Keratinocyte (primary cell): ENCODE results near the gene SIDT1. TPM values are rescaled to one million over a fixed set of nuclear protein-coding genes. Genes with fewer than 3 reads are reported as not detected.

ENCODE experiments used
- DNase-seq: peaks from one replicate; pipeline ENCODE4 v3.0.0-alpha.2; 2011; ENCODE audit warnings: low read depth, missing footprints, low spot score
- FAIRE-seq: peaks from 2 replicates; lab custom pipeline; 2011; peaks lifted over from hg19 to GRCh38; lab: Jason Lieb, UNC
- H2AFZ ChIP-seq: 2 replicates; pipeline ENCODE4 v1.6.0; 2012; ENCODE audit warnings: low read length, control low read depth, inconsistent platforms; ENCODE audit not compliant: control insufficient read depth
- H3K27ac ChIP-seq: 2 replicates; pipeline ENCODE4 v1.5.1; 2011; ENCODE audit warnings: low read length; ENCODE audit not compliant: control insufficient read depth, insufficient read depth
- H3K27me3 ChIP-seq: 3 replicates; pipeline ENCODE4 v1.6.0; 2011; ENCODE audit warnings: low read length; ENCODE audit not compliant: control insufficient read depth, insufficient read depth; ENCODE audit errors: extremely low read depth
- H3K36me3 ChIP-seq, 2 experiments: 2 replicates in 1 of 2; 3 replicates in 1 of 2; pipeline ENCODE4 v1.5.1; 2011; ENCODE audit warnings: low read length in 2 of 2, mild to moderate bottlenecking in 1 of 2; ENCODE audit not compliant: control insufficient read depth in 2 of 2, insufficient read depth in 2 of 2; ENCODE audit errors: extremely low read depth in 1 of 2
- H3K4me1 ChIP-seq: 3 replicates; pipeline ENCODE4 v1.5.1; 2011; ENCODE audit warnings: low read length; ENCODE audit not compliant: control insufficient read depth, insufficient read depth; ENCODE audit errors: extremely low read depth
- H3K4me2 ChIP-seq: 3 replicates; pipeline ENCODE4 v1.6.0; 2011; ENCODE audit warnings: low read depth, low read length; ENCODE audit not compliant: control insufficient read depth, insufficient read depth; ENCODE audit errors: extremely low read depth
- H3K4me3 ChIP-seq, 3 experiments: fragments of 200-600 bp in 1 of 3; sonication (generic) in 1 of 3; 2 replicates in 2 of 3; 3 replicates in 1 of 3; pipeline ENCODE4 v1.5.1; 2011 to 2016; ENCODE audit warnings: low read length in 3 of 3, mild to moderate bottlenecking in 3 of 3, control low read depth in 2 of 3, inconsistent platforms in 1 of 3, low read depth in 1 of 3, mixed read lengths in 1 of 3, mixed run types in 1 of 3, moderate library complexity in 1 of 3; ENCODE audit not compliant: control insufficient read depth in 2 of 3, insufficient read depth in 2 of 3; ENCODE audit errors: extremely low read depth in 1 of 3
- H3K79me2 ChIP-seq: 2 replicates; pipeline ENCODE4 v1.6.0; 2012; ENCODE audit warnings: low read length; ENCODE audit not compliant: control insufficient read depth, insufficient read depth
- H3K9ac ChIP-seq: 3 replicates; pipeline ENCODE4 v1.6.0; 2011; ENCODE audit warnings: low read length; ENCODE audit not compliant: control insufficient read depth, insufficient read depth; ENCODE audit errors: extremely low read depth
- H3K9me1 ChIP-seq: 3 replicates; pipeline ENCODE4 v1.6.0; 2011; ENCODE audit warnings: low read length; ENCODE audit not compliant: control insufficient read depth, insufficient read depth; ENCODE audit errors: extremely low read depth
- H3K9me3 ChIP-seq: 2 replicates; pipeline ENCODE4 v1.5.1; 2012; ENCODE audit warnings: low read depth, low read length; ENCODE audit not compliant: control insufficient read depth
- H4K20me1 ChIP-seq: 3 replicates; pipeline ENCODE4 v1.6.0; 2011; ENCODE audit warnings: low read length; ENCODE audit not compliant: control insufficient read depth, insufficient read depth; ENCODE audit errors: extremely low read depth
- EZH2 ChIP-seq: IDR thresholded peaks from one replicate; pipeline ENCODE4 v1.6.1; 2012; ENCODE audit warnings: inconsistent platforms, mild to moderate bottlenecking, low read length, moderate library complexity
- dilution Hi-C: fragments of 300-500 bp; cut with MboI; formaldehyde crosslinking; loops from one replicate; pipeline ENCODE4 v1.7.0; 2020; ENCODE audit warnings: low sequenced_read_pairs; ENCODE audit not compliant: extremely low pct_ligation_motif_present
- polyA plus RNA-seq, 5 experiments: library from polyadenylated mRNA; depleted of rRNA in 3 of 5; stranded (reverse) in 3 of 5; stranded (forward) in 1 of 5; unstranded in 1 of 5; fragments of >200 nt; gene quantifications; 1 replicate in 1 of 5; 2 replicates in 3 of 5; 3 replicates in 1 of 5; pipeline versions ENCODE4 v1.2.1 to v1.2.3, GENCODE V29; 2011 to 2012; ENCODE audit warnings: missing spikeins in 2 of 5, low read depth in 1 of 5, low replicate concordance in 1 of 5
- TF ChIP-seq, protein P1 (sequence below), 3 experiments: IDR thresholded peaks in 1 of 3; conservative IDR thresholded peaks in 1 of 3; optimal IDR thresholded peaks in 1 of 3; 2 replicates in 2 of 3; 3 replicates in 1 of 3; pipeline versions ENCODE3 to v1.5.1; 2011; ENCODE audit warnings: low read length in 3 of 3, mild to moderate bottlenecking in 3 of 3, moderate library complexity in 2 of 3, control low read depth in 1 of 3, inconsistent platforms in 1 of 3; ENCODE audit not compliant: insufficient read depth in 2 of 3; ENCODE audit errors: extremely low read depth in 1 of 3

The SIDT1 gene
- polyA plus RNA-seq, 1 donor (not counting 4 experiments of a cell fraction or from before 2014, with no cell fraction given), result 0.12 TPM

DNA sequence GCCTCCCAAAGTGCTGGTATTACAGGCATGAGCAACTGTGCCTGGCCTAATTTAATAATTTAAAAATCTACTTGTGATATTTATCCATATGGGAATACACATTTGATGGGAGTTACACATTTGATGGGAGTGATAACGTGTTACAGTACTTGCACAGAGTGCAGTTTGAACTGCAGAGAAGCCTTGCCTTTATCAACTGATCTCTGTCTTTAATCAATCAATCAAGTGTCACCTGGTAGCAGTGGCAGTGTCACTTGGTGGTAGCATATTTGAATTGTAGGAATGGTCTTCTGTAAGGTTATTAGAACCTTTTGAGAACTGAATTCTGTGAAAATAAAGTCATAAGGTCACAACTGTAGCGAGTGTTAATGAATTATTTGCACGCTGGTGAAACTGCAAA is 37.8 kb downstream of the SIDT1 start:
- TF ChIP-seq, protein P1, sequence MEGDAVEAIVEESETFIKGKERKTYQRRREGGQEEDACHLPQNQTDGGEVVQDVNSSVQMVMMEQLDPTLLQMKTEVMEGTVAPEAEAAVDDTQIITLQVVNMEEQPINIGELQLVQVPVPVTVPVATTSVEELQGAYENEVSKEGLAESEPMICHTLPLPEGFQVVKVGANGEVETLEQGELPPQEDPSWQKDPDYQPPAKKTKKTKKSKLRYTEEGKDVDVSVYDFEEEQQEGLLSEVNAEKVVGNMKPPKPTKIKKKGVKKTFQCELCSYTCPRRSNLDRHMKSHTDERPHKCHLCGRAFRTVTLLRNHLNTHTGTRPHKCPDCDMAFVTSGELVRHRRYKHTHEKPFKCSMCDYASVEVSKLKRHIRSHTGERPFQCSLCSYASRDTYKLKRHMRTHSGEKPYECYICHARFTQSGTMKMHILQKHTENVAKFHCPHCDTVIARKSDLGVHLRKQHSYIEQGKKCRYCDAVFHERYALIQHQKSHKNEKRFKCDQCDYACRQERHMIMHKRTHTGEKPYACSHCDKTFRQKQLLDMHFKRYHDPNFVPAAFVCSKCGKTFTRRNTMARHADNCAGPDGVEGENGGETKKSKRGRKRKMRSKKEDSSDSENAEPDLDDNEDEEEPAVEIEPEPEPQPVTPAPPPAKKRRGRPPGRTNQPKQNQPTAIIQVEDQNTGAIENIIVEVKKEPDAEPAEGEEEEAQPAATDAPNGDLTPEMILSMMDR (optimal IDR thresholded peaks at IDR 0.05 in 1 of 3, IDR thresholded peaks at IDR 0.05 in 1 of 3, conservative IDR thresholded peaks at IDR 0.05 in 1 of 3; ENCODE audit: extremely low read depth in 1 of 3, insufficient read depth in 2 of 3, low read length in 3 of 3), result no peak
- no peak for TF ChIP-seq EZH2
- H3K4me3 ChIP-seq, result no peak overlapping the region
- dilution Hi-C loops, result no loop called here
- H3K27me3 ChIP-seq, result no peaks in the 10 kb centered on the region
- no peak for FAIRE-seq
- H2AFZ ChIP-seq, result no peak overlapping the region
- H3K27ac ChIP-seq, result no peak overlapping the region
- H4K20me1 ChIP-seq, result no peaks in the 10 kb centered on the region
- H3K4me1 ChIP-seq, result peaks cover 6% of the 10 kb centered on the region
- H3K9me1 ChIP-seq, result no peaks in the 10 kb centered on the region
- H3K36me3 ChIP-seq, result no peaks in the 10 kb centered on the region
- no peak overlapping the region for H3K9ac ChIP-seq
- H3K9me3 ChIP-seq, result no peaks in the 10 kb centered on the region
- no peak overlapping the region for H3K4me2 ChIP-seq
- no peak for DNase-seq
- no peaks in the 10 kb centered on the region for H3K79me2 ChIP-seq

DNA sequence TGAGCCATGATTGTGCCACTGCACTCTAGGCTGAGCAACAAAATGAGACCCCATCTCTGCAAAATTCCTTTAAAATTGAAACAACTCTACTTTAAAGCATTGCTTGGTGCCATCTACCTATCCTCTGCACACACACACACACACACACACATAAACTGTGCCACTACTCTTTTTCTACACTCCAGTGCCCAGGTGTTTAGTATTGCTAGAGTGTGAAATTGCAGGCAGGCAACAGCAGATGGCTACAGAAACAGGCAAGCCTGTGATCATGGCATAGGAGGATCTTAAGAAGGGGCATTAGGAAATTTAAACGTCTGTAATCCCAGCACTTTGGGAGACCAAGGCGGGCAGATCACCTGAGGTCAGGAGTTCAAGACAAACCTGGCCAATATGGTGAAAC is 39.0 kb downstream of the SIDT1 start:
- TF ChIP-seq, protein P1 (optimal IDR thresholded peaks at IDR 0.05 in 1 of 3, IDR thresholded peaks at IDR 0.05 in 1 of 3, conservative IDR thresholded peaks at IDR 0.05 in 1 of 3; ENCODE audit: extremely low read depth in 1 of 3, insufficient read depth in 2 of 3, low read length in 3 of 3), result no peak
- no peak for TF ChIP-seq EZH2
- DNase-seq (no peak), FAIRE-seq (no peak)
- no peaks in the 10 kb centered on the region for H3K9me3 ChIP-seq
- no peak overlapping the region for H3K4me2 ChIP-seq
- dilution Hi-C loops, result no loop called here
- no peak overlapping the region for H3K27ac ChIP-seq
- H2AFZ ChIP-seq, result no peak overlapping the region
- H3K36me3 ChIP-seq, result no peaks in the 10 kb centered on the region
- no peaks in the 10 kb centered on the region for H3K9me1 ChIP-seq
- no peaks in the 10 kb centered on the region for H3K27me3 ChIP-seq
- H4K20me1 ChIP-seq, result no peaks in the 10 kb centered on the region
- H3K4me1 ChIP-seq, result peaks cover 3% of the 10 kb centered on the region
- H3K9ac ChIP-seq, result no peak overlapping the region
- H3K79me2 ChIP-seq, result no peaks in the 10 kb centered on the region
- H3K4me3 ChIP-seq, result no peak overlapping the region
